HG03558 (cell line): ENCODE data around the gene UBE4B.
"Not testable (repeated sequence)": the region's sequence is repeated elsewhere in the genome, so short reads cannot be mapped to it uniquely, and the experiment has no call there.

Experiments
- ATAC-seq: cut with Tn5 transposase; IDR thresholded peaks from one replicate; pipeline ENCODE4 v1.9.1; 2021; ENCODE audit warnings: moderate number of reproducible peaks; ENCODE audit not compliant: unreplicated experiment; ENCODE audit errors: extremely low read depth

The UBE4B gene

GRCh38 chr1:10204003-10204642 lies 171.4 kb downstream of the UBE4B start:
- no peak for ATAC-seq

GRCh38 chr1:10205206-10205605 lies 172.4 kb downstream of the UBE4B start:
- not testable (repeated sequence) for ATAC-seq

- no peak for ATAC-seq
These were observed 175.1 kb downstream of the UBE4B start for GRCh38 chr1:10207810-10208209.

GRCh38 chr1:10208537-10208936 lies 175.8 kb downstream of the UBE4B start:
- no peak for ATAC-seq

- ATAC-seq, result no peak
These were observed 176.8 kb downstream of the UBE4B start for GRCh38 chr1:10209590-10209904.

- peak; percentile 91 for ATAC-seq
These were observed 177.4 kb downstream of the UBE4B start, which contains the start of gene KIF1B for GRCh38 chr1:10209905-10210810. KIF1B (plus strand) TSS chr1:10210570; CDS start chr1:10232329, 21,759 bp downstream.

GRCh38 chr1:10210841-10211804 lies 178.4 kb downstream of the UBE4B start:
- no peak for ATAC-seq

GRCh38 chr1:10211805-10212410 lies 179.2 kb downstream of the UBE4B start:
- ATAC-seq, result no peak

- ATAC-seq, result no peak
These were observed 179.7 kb downstream of the UBE4B start for GRCh38 chr1:10212476-10212875.

- ATAC-seq, result no peak
These were observed 180.5 kb downstream of the UBE4B start for GRCh38 chr1:10213186-10213705.

GRCh38 chr1:10216090-10216749 lies 183.5 kb downstream of the UBE4B start:
- no peak for ATAC-seq

GRCh38 chr1:10217748-10218441 lies 185.1 kb downstream of the UBE4B start:
- no peak for ATAC-seq

GRCh38 chr1:10220200-10220599 lies 187.4 kb downstream of the UBE4B start:
- no peak for ATAC-seq

- ATAC-seq, result not testable (repeated sequence)
These were observed 187.9 kb downstream of the UBE4B start for GRCh38 chr1:10220657-10221056.

- ATAC-seq, result no peak
These were observed 192.8 kb downstream of the UBE4B start for GRCh38 chr1:10225573-10225972.

GRCh38 chr1:10228528-10228927 lies 195.8 kb downstream of the UBE4B start:
- ATAC-seq, result no peak

GRCh38 chr1:10229903-10230302 lies 197.1 kb downstream of the UBE4B start:
- ATAC-seq, result no peak
